SK-N-SH (cell line): ENCODE results near the gene SLC9A2. TPM values are rescaled to one million over a fixed set of nuclear protein-coding genes. Genes with fewer than 3 reads are reported as not detected.

ENCODE experiments used
- CTCF ChIA-PET: fragments of 300-600, 350-600 bp; formaldehyde crosslinking; extraction: SDS; loops from one replicate; lab custom pipeline; 2021; lab: Yijun Ruan, JAX
- POLR2A ChIA-PET: fragments of 350-600 bp; sonication (Branson Sonifier 250); formaldehyde crosslinking; extraction: SDS; loops from one replicate; lab custom pipeline; 2020; ENCODE audit warnings: antibody characterized with exemption, inconsistent platforms; lab: Yijun Ruan, JAX
- DNase-seq: peaks from one replicate; pipeline ENCODE4 v3.0.0; 2012
- H2AFZ ChIP-seq: fragments of 200-600 bp; sonication (generic); 2 replicates; pipeline ENCODE4 v1.8.1; 2016; ENCODE audit warnings: antibody characterized with exemption, mild to moderate bottlenecking, low read depth
- H3F3A ChIP-seq: fragments of 200-600 bp; sonication (generic); replicated peaks from 2 replicates; pipeline ENCODE3; 2016; ENCODE audit warnings: antibody characterized with exemption, mild to moderate bottlenecking; ENCODE audit not compliant: insufficient read depth
- H3K27ac ChIP-seq, 2 experiments: fragments of 200-500 bp in 1 of 2; fragments of 200-600 bp in 1 of 2; sonication (Bioruptor generic) in 1 of 2; sonication (generic), shearing (Covaris generic) in 1 of 2; 2 replicates each; pipeline versions ENCODE4 v1.5.1 to v1.6.1; 2014 to 2016; ENCODE audit warnings: low read depth in 2 of 2, inconsistent platforms in 1 of 2, low read length in 1 of 2, mild to moderate bottlenecking in 1 of 2, mixed read lengths in 1 of 2
- H3K27me3 ChIP-seq: fragments of 200-600 bp; sonication (generic), shearing (Covaris generic); 2 replicates; pipeline ENCODE4 v1.6.1; 2016; ENCODE audit warnings: mixed run types; ENCODE audit not compliant: insufficient read depth
- H3K36me3 ChIP-seq, 2 experiments: fragments of 200-500 bp in 1 of 2; fragments of 200-600 bp in 1 of 2; sonication (Bioruptor generic) in 1 of 2; sonication (generic) in 1 of 2; replicated peaks in 1 of 2; 2 replicates each; pipeline versions ENCODE3 to v1.5.1; 2014 to 2016; ENCODE audit warnings: low read length in 1 of 2, mild to moderate bottlenecking in 1 of 2; ENCODE audit not compliant: insufficient read depth in 2 of 2, control insufficient read depth in 1 of 2
- H3K4me1 ChIP-seq, 2 experiments: fragments of 200-500 bp in 1 of 2; fragments of 200-600 bp in 1 of 2; sonication (Bioruptor generic) in 1 of 2; sonication (generic), shearing (Covaris generic) in 1 of 2; 2 replicates each; pipeline versions ENCODE4 v1.5.1 to v1.6.1; 2014 to 2016; ENCODE audit warnings: low read depth in 1 of 2, low read length in 1 of 2, mixed run types in 1 of 2; ENCODE audit not compliant: insufficient read depth in 2 of 2, control insufficient read depth in 1 of 2
- H3K4me2 ChIP-seq: fragments of 200-600 bp; sonication (generic), shearing (Covaris generic); 2 replicates; pipeline ENCODE4 v1.6.1; 2017; ENCODE audit warnings: mixed run types
- H3K4me3 ChIP-seq, 2 experiments: fragments of 200-500 bp in 1 of 2; fragments of 200-600 bp in 1 of 2; sonication (Bioruptor generic) in 1 of 2; sonication (generic), shearing (Covaris generic) in 1 of 2; 2 replicates each; pipeline versions ENCODE4 v1.5.1 to v1.8.1; 2014 to 2016; ENCODE audit warnings: low read depth in 2 of 2, inconsistent platforms in 1 of 2, low read length in 1 of 2, mild to moderate bottlenecking in 1 of 2, mixed read lengths in 1 of 2, moderate library complexity in 1 of 2
- H3K79me2 ChIP-seq: fragments of 200-600 bp; sonication (generic); 2 replicates; pipeline ENCODE4 v1.8.1; 2017; ENCODE audit warnings: mild to moderate bottlenecking; ENCODE audit not compliant: insufficient read depth
- H3K9ac ChIP-seq: fragments of 200-600 bp; sonication (generic); 2 replicates; pipeline ENCODE4 v1.6.1; 2017; ENCODE audit warnings: mixed run types
- H3K9me2 ChIP-seq: fragments of 200-600 bp; sonication (generic); 2 replicates; pipeline ENCODE4 v1.6.1; 2017; ENCODE audit warnings: mixed run types
- H3K9me3 ChIP-seq: fragments of 200-600 bp; sonication (generic); 2 replicates; pipeline ENCODE4 v1.6.1; 2017; ENCODE audit warnings: mixed run types, mild to moderate bottlenecking, moderate library complexity
- H4K20me1 ChIP-seq: fragments of 200-600 bp; sonication (generic); 2 replicates; pipeline ENCODE4 v1.6.1; 2017; ENCODE audit warnings: mild to moderate bottlenecking, mixed run types; ENCODE audit not compliant: insufficient read depth
- CHD2 ChIP-seq: fragments of 150-350 bp; IDR thresholded peaks from 2 replicates; pipeline ENCODE4 v1.6.1; 2018; ENCODE audit warnings: low read length; ENCODE audit not compliant: partially characterized antibody
- JUND ChIP-seq: IDR thresholded peaks from 2 replicates; pipeline ENCODE4 v1.4.0; 2012
- MEF2A ChIP-seq: IDR thresholded peaks from 2 replicates; pipeline ENCODE4 v1.4.0; 2012; ENCODE audit warnings: low read depth, borderline replicate concordance
- MXI1 ChIP-seq: IDR thresholded peaks from 2 replicates; pipeline ENCODE4 v1.6.1; 2012; ENCODE audit warnings: mild to moderate bottlenecking, low read depth, low read length, improper control_type of control experiment
- NFIC ChIP-seq: IDR thresholded peaks from 2 replicates; pipeline ENCODE4 v1.4.0; 2012; ENCODE audit warnings: borderline replicate concordance
- POLR2AphosphoS5 ChIP-seq: IDR thresholded peaks from 2 replicates; pipeline ENCODE4 v1.6.1; 2012; ENCODE audit warnings: low read depth, low read length
- RAD21 ChIP-seq: IDR thresholded peaks from 2 replicates; pipeline ENCODE4 v1.6.1; 2012; ENCODE audit warnings: mild to moderate bottlenecking, low read length
- RFX5 ChIP-seq: IDR thresholded peaks from 2 replicates; pipeline ENCODE4 v1.6.1; 2012; ENCODE audit warnings: mild to moderate bottlenecking, improper control_type of control experiment, low read length
- RXRA ChIP-seq: IDR thresholded peaks from 2 replicates; pipeline ENCODE4 v1.4.0; 2012; ENCODE audit warnings: low read depth, mild to moderate bottlenecking, borderline replicate concordance
- SMC3 ChIP-seq: IDR thresholded peaks from 2 replicates; pipeline ENCODE4 v1.6.1; 2012; ENCODE audit warnings: low read depth, low read length, improper control_type of control experiment
- TCF12 ChIP-seq: IDR thresholded peaks from 2 replicates; pipeline ENCODE4 v1.4.0; 2012
- WGBS: methylation state at CpG from one replicate; pipeline ENCODE4 v1.1.6; 2017; ENCODE audit warnings: low lambda C conversion rate; 5-methylcytosine and 5-hydroxymethylcytosine counted together
- polyA plus RNA-seq, 3 experiments: library from polyadenylated mRNA; depleted of rRNA; stranded (reverse); fragments of >200 nt; gene quantifications; 2 replicates each; pipeline ENCODE4 v1.2.3, GENCODE V29; 2012
- TF ChIP-seq, protein P1 (sequence below): fragments of 150-350 bp; IDR thresholded peaks from 2 replicates; pipeline ENCODE4 v1.6.1; 2017; ENCODE audit warnings: antibody characterized with exemption, low read length, low read depth, borderline replicate concordance
- TF ChIP-seq, protein P2 (sequence below): IDR thresholded peaks from 2 replicates; pipeline ENCODE4 v1.4.0; 2012; ENCODE audit warnings: low read depth, borderline replicate concordance
- TF ChIP-seq, protein P3 (sequence below): IDR thresholded peaks from 2 replicates; pipeline ENCODE4 v1.6.1; 2012; ENCODE audit warnings: mild to moderate bottlenecking, low read depth, low read length, moderate library complexity

SLC9A2 gene
- polyA plus RNA-seq, 1 of the 3 experiments (the other 2 are of a cell fraction) = not detected

DNA sequence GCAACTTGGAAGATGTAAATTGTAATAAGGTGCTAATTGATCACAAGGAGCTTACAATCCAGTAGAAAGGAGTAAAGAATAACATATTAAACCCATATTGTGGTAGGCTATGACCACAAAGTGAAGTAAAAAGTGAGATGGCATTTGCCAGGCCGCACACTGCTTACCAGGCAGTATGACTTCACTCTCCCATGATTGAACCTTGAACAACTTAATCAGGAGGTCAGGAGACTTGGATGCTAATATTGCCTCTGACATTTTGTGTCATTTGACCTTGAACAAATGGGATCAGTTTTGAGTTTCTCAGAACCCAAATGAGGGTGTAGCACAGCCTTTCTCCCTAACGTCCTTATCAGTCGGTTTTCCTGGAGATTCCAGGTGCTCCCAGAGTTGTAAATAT, 44.0 kb downstream of the SLC9A2 start:
- no peak overlapping the region for H3K9ac ChIP-seq
- H3F3A ChIP-seq = no peaks in the 10 kb centered on the region
- H3K27ac ChIP-seq = no peak overlapping the region
- no peaks in the 10 kb centered on the region for H3K9me3 ChIP-seq
- WGBS = 16% methylated on average over 3 of the region's 3 CpGs
- no peaks in the 10 kb centered on the region for H3K79me2 ChIP-seq
- POLR2A ChIA-PET = no interaction called here
- H3K4me3 ChIP-seq = no peak overlapping the region
- H4K20me1 ChIP-seq = no peaks in the 10 kb centered on the region
- DNase-seq = no peak
- no peak overlapping the region for H3K4me2 ChIP-seq
- TF ChIP-seq SMC3 (no peak), JUND (no peak), MEF2A (no peak), RAD21 (no peak), MXI1 (no peak), TCF12 (no peak), CHD2 (no peak), NFIC (no peak), RFX5 (no peak), POLR2AphosphoS5 (no peak), RXRA (no peak)
- TF ChIP-seq, protein P1, sequence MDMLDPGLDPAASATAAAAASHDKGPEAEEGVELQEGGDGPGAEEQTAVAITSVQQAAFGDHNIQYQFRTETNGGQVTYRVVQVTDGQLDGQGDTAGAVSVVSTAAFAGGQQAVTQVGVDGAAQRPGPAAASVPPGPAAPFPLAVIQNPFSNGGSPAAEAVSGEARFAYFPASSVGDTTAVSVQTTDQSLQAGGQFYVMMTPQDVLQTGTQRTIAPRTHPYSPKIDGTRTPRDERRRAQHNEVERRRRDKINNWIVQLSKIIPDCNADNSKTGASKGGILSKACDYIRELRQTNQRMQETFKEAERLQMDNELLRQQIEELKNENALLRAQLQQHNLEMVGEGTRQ = no peak
- TF ChIP-seq, protein P2, sequence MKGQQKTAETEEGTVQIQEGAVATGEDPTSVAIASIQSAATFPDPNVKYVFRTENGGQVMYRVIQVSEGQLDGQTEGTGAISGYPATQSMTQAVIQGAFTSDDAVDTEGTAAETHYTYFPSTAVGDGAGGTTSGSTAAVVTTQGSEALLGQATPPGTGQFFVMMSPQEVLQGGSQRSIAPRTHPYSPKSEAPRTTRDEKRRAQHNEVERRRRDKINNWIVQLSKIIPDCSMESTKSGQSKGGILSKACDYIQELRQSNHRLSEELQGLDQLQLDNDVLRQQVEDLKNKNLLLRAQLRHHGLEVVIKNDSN = no peak
- TF ChIP-seq, protein P3, sequence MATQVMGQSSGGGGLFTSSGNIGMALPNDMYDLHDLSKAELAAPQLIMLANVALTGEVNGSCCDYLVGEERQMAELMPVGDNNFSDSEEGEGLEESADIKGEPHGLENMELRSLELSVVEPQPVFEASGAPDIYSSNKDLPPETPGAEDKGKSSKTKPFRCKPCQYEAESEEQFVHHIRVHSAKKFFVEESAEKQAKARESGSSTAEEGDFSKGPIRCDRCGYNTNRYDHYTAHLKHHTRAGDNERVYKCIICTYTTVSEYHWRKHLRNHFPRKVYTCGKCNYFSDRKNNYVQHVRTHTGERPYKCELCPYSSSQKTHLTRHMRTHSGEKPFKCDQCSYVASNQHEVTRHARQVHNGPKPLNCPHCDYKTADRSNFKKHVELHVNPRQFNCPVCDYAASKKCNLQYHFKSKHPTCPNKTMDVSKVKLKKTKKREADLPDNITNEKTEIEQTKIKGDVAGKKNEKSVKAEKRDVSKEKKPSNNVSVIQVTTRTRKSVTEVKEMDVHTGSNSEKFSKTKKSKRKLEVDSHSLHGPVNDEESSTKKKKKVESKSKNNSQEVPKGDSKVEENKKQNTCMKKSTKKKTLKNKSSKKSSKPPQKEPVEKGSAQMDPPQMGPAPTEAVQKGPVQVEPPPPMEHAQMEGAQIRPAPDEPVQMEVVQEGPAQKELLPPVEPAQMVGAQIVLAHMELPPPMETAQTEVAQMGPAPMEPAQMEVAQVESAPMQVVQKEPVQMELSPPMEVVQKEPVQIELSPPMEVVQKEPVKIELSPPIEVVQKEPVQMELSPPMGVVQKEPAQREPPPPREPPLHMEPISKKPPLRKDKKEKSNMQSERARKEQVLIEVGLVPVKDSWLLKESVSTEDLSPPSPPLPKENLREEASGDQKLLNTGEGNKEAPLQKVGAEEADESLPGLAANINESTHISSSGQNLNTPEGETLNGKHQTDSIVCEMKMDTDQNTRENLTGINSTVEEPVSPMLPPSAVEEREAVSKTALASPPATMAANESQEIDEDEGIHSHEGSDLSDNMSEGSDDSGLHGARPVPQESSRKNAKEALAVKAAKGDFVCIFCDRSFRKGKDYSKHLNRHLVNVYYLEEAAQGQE = no peak
- H3K9me2 ChIP-seq = no peaks in the 10 kb centered on the region
- no peaks in the 10 kb centered on the region for H3K4me1 ChIP-seq
- CTCF ChIA-PET = no interaction called here
- peaks cover 20% of the 10 kb centered on the region; the same call in 1 of the 2 replicates for H3K27me3 ChIP-seq
- H2AFZ ChIP-seq = no peak overlapping the region
- no peaks in the 10 kb centered on the region for H3K36me3 ChIP-seq
